GM18499 (cell line): ENCODE measurements around the gene RASSF6.
"Not testable (repeated sequence)": the region's sequence is repeated elsewhere in the genome, so short reads cannot be mapped to it uniquely, and the experiment has no call there.

Experiments
- ATAC-seq: cut with Tn5 transposase; IDR thresholded peaks from one replicate; pipeline ENCODE4 v1.9.1; 2021; ENCODE audit warnings: moderate number of reproducible peaks; ENCODE audit not compliant: insufficient read depth, unreplicated experiment

RASSF6 gene

GRCh38 chr4:73620115-73620792, at the start of gene RASSF6:
TSS of gene RASSF6 (minus strand) at chr4:73620436. CDS start at chr4:73611795, 8,641 bp downstream.
- ATAC-seq: peak; percentile 50

- ATAC-seq: no peak
Measured at GRCh38 chr4:73669410-73670183, 49.4 kb upstream of the RASSF6 start.

GRCh38 chr4:73668782-73669201, 48.6 kb upstream of the RASSF6 start:
- no peak for ATAC-seq

- ATAC-seq: not testable (repeated sequence)
Measured at GRCh38 chr4:73665924-73666323, 45.7 kb upstream of the RASSF6 start.

- ATAC-seq: no peak
Measured at GRCh38 chr4:73664470-73664869, 44.2 kb upstream of the RASSF6 start.

GRCh38 chr4:73663576-73663975, 43.3 kb upstream of the RASSF6 start:
- no peak for ATAC-seq

GRCh38 chr4:73662709-73663546, 42.7 kb upstream of the RASSF6 start:
- no peak for ATAC-seq

- no peak for ATAC-seq
Measured at GRCh38 chr4:73661646-73662119, 41.4 kb upstream of the RASSF6 start.

- no peak for ATAC-seq
Measured at GRCh38 chr4:73660808-73661207, 40.6 kb upstream of the RASSF6 start.

GRCh38 chr4:73653695-73654106, 33.5 kb upstream of the RASSF6 start:
- peak; percentile 76 for ATAC-seq

GRCh38 chr4:73650250-73650649, 30.0 kb upstream of the RASSF6 start:
- ATAC-seq: no peak

- no peak for ATAC-seq
Measured at GRCh38 chr4:73648478-73648877, 28.2 kb upstream of the RASSF6 start.

- no peak for ATAC-seq
Measured at GRCh38 chr4:73646117-73646516, 25.9 kb upstream of the RASSF6 start.

- no peak for ATAC-seq
Measured at GRCh38 chr4:73631565-73632226, 11.5 kb upstream of the RASSF6 start.

GRCh38 chr4:73628834-73629233, 8.6 kb upstream of the RASSF6 start:
- not testable (repeated sequence) for ATAC-seq

- ATAC-seq: no peak
Measured at GRCh38 chr4:73621357-73621756, 1.1 kb upstream of the RASSF6 start.

- ATAC-seq: no peak
Measured at GRCh38 chr4:73619346-73619745, 890 bp downstream of the RASSF6 start.

GRCh38 chr4:73617256-73617655, 3.0 kb downstream of the RASSF6 start:
- ATAC-seq: no peak

- no peak for ATAC-seq
Measured at GRCh38 chr4:73615613-73616012, 4.6 kb downstream of the RASSF6 start.

GRCh38 chr4:73614311-73614867, 5.8 kb downstream of the RASSF6 start:
- no peak for ATAC-seq
